Mesodermal cell (in vitro differentiated cells): ENCODE data around the gene KCNJ3.
"Not testable (repeated sequence)": the region's sequence is repeated elsewhere in the genome, so short reads cannot be mapped to it uniquely, and the experiment has no call there.

Experiments used
- H3K27ac ChIP-seq: 2 replicates; pipeline ENCODE4 v1.7.0; 2013; ENCODE audit warnings: mild to moderate bottlenecking, low read depth, low read length, moderate library complexity; ENCODE audit not compliant: severe bottlenecking
- H3K36me3 ChIP-seq: 2 replicates; pipeline ENCODE4 v1.7.1; 2013; ENCODE audit warnings: mild to moderate bottlenecking, low read length, moderate library complexity; ENCODE audit not compliant: control insufficient read depth, insufficient read depth
- H3K4me1 ChIP-seq: one replicate; pipeline ENCODE4 v1.7.1; 2013; ENCODE audit warnings: mild to moderate bottlenecking, low read length; ENCODE audit not compliant: insufficient read depth, control insufficient read depth, poor library complexity, severe bottlenecking
- H3K4me3 ChIP-seq: 2 replicates; pipeline ENCODE4 v1.7.0; 2013; ENCODE audit warnings: low read length, control low read depth, mild to moderate bottlenecking; ENCODE audit not compliant: insufficient read depth, poor library complexity, severe bottlenecking; ENCODE audit errors: extremely low read depth
- H3K9me3 ChIP-seq: 2 replicates; pipeline ENCODE4 v1.7.1; 2013; ENCODE audit warnings: mild to moderate bottlenecking, low read length, moderate library complexity; ENCODE audit not compliant: control insufficient read depth
- WGBS, 2 experiments: methylation state at CpG; one replicate each; pipeline ENCODE4 v1.1.5; 2013; ENCODE audit warnings: missing lambda C conversion rate in 2 of 2; ENCODE audit not compliant: insufficient coverage in 2 of 2; 5-methylcytosine and 5-hydroxymethylcytosine counted together

The KCNJ3 gene

GRCh38 chr2:154836632-154837031 is 138.1 kb downstream of the KCNJ3 start:
- Histone ChIP-seq H3K27ac (no peak overlapping the region), H3K9me3 (no peaks in the 10 kb centered on the region), H3K4me1 (no peaks in the 10 kb centered on the region), H3K36me3 (no peaks in the 10 kb centered on the region), H3K4me3 (no peak overlapping the region)
- 100% methylated on average over 1 of the region's 2 CpGs; no CpG with 5 or more reads in 1 of the 2 experiments for WGBS, 2 experiments

GRCh38 chr2:154837035-154837434 is 138.5 kb downstream of the KCNJ3 start:
- Histone ChIP-seq H3K27ac (no peak overlapping the region), H3K4me3 (no peak overlapping the region), H3K9me3 (no peaks in the 10 kb centered on the region), H3K4me1 (no peaks in the 10 kb centered on the region), H3K36me3 (no peaks in the 10 kb centered on the region)
- WGBS, 2 experiments, result no CpG with 5 or more reads among the region's 2 CpGs

GRCh38 chr2:154844513-154844912 is 146.0 kb downstream of the KCNJ3 start:
- WGBS, 2 experiments, result 82 to 100% methylated on average over 4 to 7 of the region's 7 CpGs
- Histone ChIP-seq H3K36me3 (no peaks in the 10 kb centered on the region), H3K9me3 (no peaks in the 10 kb centered on the region), H3K4me1 (no peaks in the 10 kb centered on the region), H3K4me3 (no peak overlapping the region), H3K27ac (no peak overlapping the region)

GRCh38 chr2:154846842-154847241 is 148.3 kb downstream of the KCNJ3 start:
- WGBS, 2 experiments, result no CpG with 5 or more reads among the region's 1 CpG
- Histone ChIP-seq H3K27ac (no peak overlapping the region), H3K4me1 (no peaks in the 10 kb centered on the region), H3K36me3 (no peaks in the 10 kb centered on the region), H3K9me3 (no peaks in the 10 kb centered on the region), H3K4me3 (no peak overlapping the region)

GRCh38 chr2:154849482-154849881 is 151.0 kb downstream of the KCNJ3 start:
- H3K4me3 ChIP-seq, result no peak overlapping the region
- WGBS, 2 experiments, result no CpG with 5 or more reads among the region's 3 CpGs

GRCh38 chr2:154850532-154850931 is 152.0 kb downstream of the KCNJ3 start:
- H3K4me3 ChIP-seq, result no peak overlapping the region

More at GRCh38 chr2:154849482-154849881, 151.0 kb downstream of the KCNJ3 start:
- Histone ChIP-seq H3K9me3 (no peaks in the 10 kb centered on the region), H3K27ac (no peak overlapping the region), H3K36me3 (no peaks in the 10 kb centered on the region), H3K4me1 (no peaks in the 10 kb centered on the region)

GRCh38 chr2:154855138-154855537 is 156.6 kb downstream of the KCNJ3 start:
- Histone ChIP-seq H3K4me3 (no peak overlapping the region), H3K4me1 (no peaks in the 10 kb centered on the region), H3K27ac (no peak overlapping the region), H3K9me3 (no peaks in the 10 kb centered on the region), H3K36me3 (no peaks in the 10 kb centered on the region)
- WGBS, 2 experiments, result 86% methylated on average over 1 of the region's 6 CpGs; no CpG with 5 or more reads in 1 of the 2 experiments

More at GRCh38 chr2:154850532-154850931, 152.0 kb downstream of the KCNJ3 start:
- Histone ChIP-seq H3K4me1 (no peaks in the 10 kb centered on the region), H3K27ac (no peak overlapping the region), H3K9me3 (no peaks in the 10 kb centered on the region), H3K36me3 (no peaks in the 10 kb centered on the region)

- H3K9me3 ChIP-seq, H3K4me1 ChIP-seq, H3K4me3 ChIP-seq, H3K27ac ChIP-seq, H3K36me3 ChIP-seq: not testable (repeated sequence)
- 76% methylated on average over 2 of the region's 4 CpGs; no CpG with 5 or more reads in 1 of the 2 experiments for WGBS, 2 experiments
Measured at GRCh38 chr2:154867151-154867550, 168.7 kb downstream of the KCNJ3 start.

GRCh38 chr2:154875999-154876398 is 177.5 kb downstream of the KCNJ3 start:
- Histone ChIP-seq H3K9me3 (no peaks in the 10 kb centered on the region), H3K4me1 (no peaks in the 10 kb centered on the region), H3K4me3 (no peak overlapping the region), H3K27ac (no peak overlapping the region), H3K36me3 (no peaks in the 10 kb centered on the region)
- 80 to 88% methylated on average over 1 of the region's 2 CpGs for WGBS, 2 experiments

- H3K4me3 ChIP-seq, result no peak overlapping the region
- 86% methylated on average over 1 of the region's 3 CpGs; no CpG with 5 or more reads in 1 of the 2 experiments for WGBS, 2 experiments
- no peaks in the 10 kb centered on the region for H3K4me1 ChIP-seq
- no peaks in the 10 kb centered on the region for H3K9me3 ChIP-seq
- no peaks in the 10 kb centered on the region for H3K36me3 ChIP-seq
- no peak overlapping the region for H3K27ac ChIP-seq
Measured at GRCh38 chr2:154882725-154883124, 184.2 kb downstream of the KCNJ3 start.

- no peak overlapping the region for H3K4me3 ChIP-seq
- no peak overlapping the region for H3K27ac ChIP-seq
- H3K9me3 ChIP-seq, result no peaks in the 10 kb centered on the region
- no peaks in the 10 kb centered on the region for H3K36me3 ChIP-seq
- H3K4me1 ChIP-seq, result no peaks in the 10 kb centered on the region
- WGBS, 2 experiments, result 92 to 93% methylated on average over 4 to 5 of the region's 5 CpGs
Measured at GRCh38 chr2:154886316-154886715, 187.8 kb downstream of the KCNJ3 start.
